BJ (cell line): ENCODE data around the gene ORM1. TPM values are rescaled to one million over a fixed set of nuclear protein-coding genes. Genes with fewer than 3 reads are reported as not detected.
"Not testable (repeated sequence)": the region's sequence is repeated elsewhere in the genome, so short reads cannot be mapped to it uniquely, and the experiment has no call there.

ENCODE experiments used
- CTCF ChIA-PET: fragments of 350-600 bp; formaldehyde crosslinking; extraction: SDS; loops from one replicate; lab custom pipeline; 2021; ENCODE audit warnings: antibody characterized with exemption, inconsistent platforms; lab: Yijun Ruan, JAX
- POLR2A ChIA-PET: fragments of 300-600 bp; sonication (Branson Sonifier 250); formaldehyde crosslinking; extraction: SDS; loops from one replicate; lab custom pipeline; 2021; ENCODE audit warnings: antibody characterized with exemption; lab: Charles Lee
- DNase-seq: peaks from one replicate; pipeline ENCODE4 v3.0.0-alpha.2; 2011; ENCODE audit warnings: low read depth
- H3K27me3 ChIP-seq: 2 replicates; pipeline ENCODE4 v1.6.0; 2011; ENCODE audit warnings: low read length; ENCODE audit not compliant: control insufficient read depth, insufficient read depth
- H3K36me3 ChIP-seq: 2 replicates; pipeline ENCODE4 v1.5.1; 2011; ENCODE audit warnings: low read length; ENCODE audit not compliant: control insufficient read depth, insufficient read depth
- H3K4me3 ChIP-seq: 2 replicates; pipeline ENCODE4 v1.5.1; 2011; ENCODE audit warnings: low read depth, mild to moderate bottlenecking, control low read depth, low read length
- CTCF ChIP-seq: IDR thresholded peaks from 2 replicates; pipeline ENCODE4 v1.5.1; 2011; ENCODE audit warnings: low read depth, mild to moderate bottlenecking, control low read depth, inconsistent platforms, low read length, moderate library complexity; ENCODE audit not compliant: insufficient read depth
- polyA minus RNA-seq: library from RNA; depleted of rRNA, polyadenylated mRNA; stranded (reverse); fragments of >200 nt; gene quantifications from 2 replicates; pipeline ENCODE4 v1.2.3, GENCODE V29; 2011; rRNA and poly(A)+ RNA removed
- polyA plus RNA-seq: library from polyadenylated mRNA; depleted of rRNA; stranded (reverse); fragments of >200 nt; gene quantifications from 2 replicates; pipeline ENCODE4 v1.2.3, GENCODE V29; 2011; rRNA removed

The ORM1 gene
- not detected in 2 replicates for polyA plus RNA-seq
- polyA minus RNA-seq: not detected in 2 replicates

GRCh38 chr9:114322831-114323531, at the start of gene ORM1:
Gene ORM1 (plus strand): TSS chr9:114323098. CDS start chr9:114323134, 36 bp downstream.
- H3K36me3 ChIP-seq, H3K27me3 ChIP-seq, POLR2A ChIA-PET, DNase-seq, H3K4me3 ChIP-seq: not testable (repeated sequence)
- CTCF ChIA-PET: interaction anchor here (1.2 kb wide), 1 partner anchor 241 kb away, joined by 3 read pairs; no protein-coding TSS in a partner anchor

- peaks cover 9% of the 10 kb centered on the region for H3K36me3 ChIP-seq
- DNase-seq: no peak
- no peak overlapping the region for H3K4me3 ChIP-seq
- TF ChIP-seq CTCF: no peak
- POLR2A ChIA-PET: no interaction called here
- CTCF ChIA-PET: interaction anchor here (1.3 to 3.2 kb wide), 6 partner anchors 9 to 165 kb away, joined by 4 to 14 read pairs (median 6); partner anchors contain the start of gene COL27A1
- H3K27me3 ChIP-seq: no peaks in the 10 kb centered on the region
Measured at GRCh38 chr9:114273461-114273881, 49.4 kb upstream of the ORM1 start.

- TF ChIP-seq CTCF: no peak
- H3K4me3 ChIP-seq: no peak overlapping the region
- POLR2A ChIA-PET: no interaction called here
- no peaks in the 10 kb centered on the region for H3K27me3 ChIP-seq
- H3K36me3 ChIP-seq: peaks cover 9% of the 10 kb centered on the region
- no peak for DNase-seq
- CTCF ChIA-PET: interaction anchor here (0.6 to 3.2 kb wide), 5 partner anchors 10 to 474 kb away, joined by 3 to 14 read pairs (median 8); partner anchors contain the start of gene COL27A1
Measured at GRCh38 chr9:114274217-114274616, 48.7 kb upstream of the ORM1 start.

GRCh38 chr9:114275246-114276004, 47.5 kb upstream of the ORM1 start:
- no peak for TF ChIP-seq CTCF
- peaks cover 9% of the 10 kb centered on the region for H3K36me3 ChIP-seq
- H3K27me3 ChIP-seq: no peaks in the 10 kb centered on the region
- DNase-seq: no peak
- ChIA-PET POLR2A (no interaction called here), CTCF (interaction anchor here (2.0 to 3.2 kb wide), 3 partner anchors 11 to 167 kb away, joined by 8 to 14 read pairs (median 11); partner anchors contain the start of gene COL27A1)
- H3K4me3 ChIP-seq: no peak overlapping the region

GRCh38 chr9:114276908-114277821, 45.7 kb upstream of the ORM1 start:
- ChIA-PET POLR2A (no interaction called here), CTCF (interaction anchor here (0.7 to 2.2 kb wide), 3 partner anchors 9 to 170 kb away, joined by 3 to 8 read pairs (median 5); no protein-coding TSS in a partner anchor)
- no peak overlapping the region for H3K4me3 ChIP-seq
- TF ChIP-seq CTCF: no peak
- H3K27me3 ChIP-seq: no peaks in the 10 kb centered on the region
- DNase-seq: peak; percentile 95
- peaks cover 10% of the 10 kb centered on the region for H3K36me3 ChIP-seq
